AG09309 (cell line): ENCODE data around the gene LYPD6.

ENCODE experiments used
- DNase-seq: peaks from one replicate; pipeline ENCODE4 v3.0.0-alpha.2; 2010; ENCODE audit warnings: low read depth
- H3K4me3 ChIP-seq: 2 replicates; pipeline ENCODE4 v1.5.1; 2011; ENCODE audit warnings: mild to moderate bottlenecking, low read depth, low read length, moderate library complexity; ENCODE audit not compliant: control insufficient read depth
- TF ChIP-seq, protein P1 (sequence below): IDR thresholded peaks from 2 replicates; pipeline ENCODE4 v1.5.1; 2011; ENCODE audit warnings: mild to moderate bottlenecking, low read depth, low read length, inconsistent platforms; ENCODE audit not compliant: insufficient read depth, control insufficient read depth; ENCODE audit errors: missing control alignments

The LYPD6 gene

GRCh38 chr2:149422337-149422990, 92.1 kb downstream of the LYPD6 start:
- peak; percentile 32 for DNase-seq
- TF ChIP-seq, protein P1, sequence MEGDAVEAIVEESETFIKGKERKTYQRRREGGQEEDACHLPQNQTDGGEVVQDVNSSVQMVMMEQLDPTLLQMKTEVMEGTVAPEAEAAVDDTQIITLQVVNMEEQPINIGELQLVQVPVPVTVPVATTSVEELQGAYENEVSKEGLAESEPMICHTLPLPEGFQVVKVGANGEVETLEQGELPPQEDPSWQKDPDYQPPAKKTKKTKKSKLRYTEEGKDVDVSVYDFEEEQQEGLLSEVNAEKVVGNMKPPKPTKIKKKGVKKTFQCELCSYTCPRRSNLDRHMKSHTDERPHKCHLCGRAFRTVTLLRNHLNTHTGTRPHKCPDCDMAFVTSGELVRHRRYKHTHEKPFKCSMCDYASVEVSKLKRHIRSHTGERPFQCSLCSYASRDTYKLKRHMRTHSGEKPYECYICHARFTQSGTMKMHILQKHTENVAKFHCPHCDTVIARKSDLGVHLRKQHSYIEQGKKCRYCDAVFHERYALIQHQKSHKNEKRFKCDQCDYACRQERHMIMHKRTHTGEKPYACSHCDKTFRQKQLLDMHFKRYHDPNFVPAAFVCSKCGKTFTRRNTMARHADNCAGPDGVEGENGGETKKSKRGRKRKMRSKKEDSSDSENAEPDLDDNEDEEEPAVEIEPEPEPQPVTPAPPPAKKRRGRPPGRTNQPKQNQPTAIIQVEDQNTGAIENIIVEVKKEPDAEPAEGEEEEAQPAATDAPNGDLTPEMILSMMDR: no peak
- no peak overlapping the region for H3K4me3 ChIP-seq

DNA sequence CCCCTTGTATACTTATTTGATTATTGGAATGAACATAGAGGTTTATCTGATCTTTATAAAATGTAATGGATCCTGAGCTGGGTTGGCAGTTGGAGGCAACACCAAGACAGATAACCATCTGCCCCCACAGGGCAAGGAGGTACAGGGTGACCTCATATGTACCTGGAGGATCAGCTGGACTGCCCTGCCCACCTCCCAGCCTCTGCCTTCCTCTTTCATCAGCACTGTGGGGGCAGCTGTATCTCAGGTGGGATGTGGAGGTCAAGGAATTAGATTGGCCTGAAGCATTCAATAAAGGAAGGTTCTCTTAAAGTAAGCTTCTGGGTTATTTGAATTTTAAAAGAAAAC, 92.6 kb downstream of the LYPD6 start:
- no peak for DNase-seq
- TF ChIP-seq, protein P1: no peak
- no peak overlapping the region for H3K4me3 ChIP-seq

GRCh38 chr2:149423630-149424029, 93.2 kb downstream of the LYPD6 start:
- no peak for DNase-seq
- TF ChIP-seq, protein P1: no peak
- H3K4me3 ChIP-seq: no peak overlapping the region

DNA sequence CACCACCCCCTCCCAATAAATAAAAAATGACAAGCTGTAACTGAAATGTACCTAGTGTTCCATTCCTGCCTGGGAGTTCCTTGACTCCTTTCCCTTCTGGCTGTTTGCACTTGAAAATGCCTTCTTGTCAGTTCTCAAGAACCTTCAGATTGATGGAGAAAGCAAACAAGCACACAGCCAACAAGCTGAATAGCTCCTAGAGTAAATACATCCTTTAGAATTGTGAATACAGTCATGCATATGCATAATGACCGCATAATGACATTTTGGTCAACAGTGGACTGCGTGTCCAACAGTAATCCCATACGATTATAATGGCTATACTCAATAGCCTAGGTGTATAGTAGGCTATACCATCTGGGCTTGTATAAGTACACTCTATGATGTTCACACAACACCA, 97.0 kb downstream of the LYPD6 start:
- TF ChIP-seq, protein P1: no peak
- DNase-seq: no peak
- H3K4me3 ChIP-seq: no peak overlapping the region

GRCh38 chr2:149428783-149429182, 98.4 kb downstream of the LYPD6 start:
- TF ChIP-seq, protein P1: no peak
- H3K4me3 ChIP-seq: no peak overlapping the region
- DNase-seq: no peak

DNA sequence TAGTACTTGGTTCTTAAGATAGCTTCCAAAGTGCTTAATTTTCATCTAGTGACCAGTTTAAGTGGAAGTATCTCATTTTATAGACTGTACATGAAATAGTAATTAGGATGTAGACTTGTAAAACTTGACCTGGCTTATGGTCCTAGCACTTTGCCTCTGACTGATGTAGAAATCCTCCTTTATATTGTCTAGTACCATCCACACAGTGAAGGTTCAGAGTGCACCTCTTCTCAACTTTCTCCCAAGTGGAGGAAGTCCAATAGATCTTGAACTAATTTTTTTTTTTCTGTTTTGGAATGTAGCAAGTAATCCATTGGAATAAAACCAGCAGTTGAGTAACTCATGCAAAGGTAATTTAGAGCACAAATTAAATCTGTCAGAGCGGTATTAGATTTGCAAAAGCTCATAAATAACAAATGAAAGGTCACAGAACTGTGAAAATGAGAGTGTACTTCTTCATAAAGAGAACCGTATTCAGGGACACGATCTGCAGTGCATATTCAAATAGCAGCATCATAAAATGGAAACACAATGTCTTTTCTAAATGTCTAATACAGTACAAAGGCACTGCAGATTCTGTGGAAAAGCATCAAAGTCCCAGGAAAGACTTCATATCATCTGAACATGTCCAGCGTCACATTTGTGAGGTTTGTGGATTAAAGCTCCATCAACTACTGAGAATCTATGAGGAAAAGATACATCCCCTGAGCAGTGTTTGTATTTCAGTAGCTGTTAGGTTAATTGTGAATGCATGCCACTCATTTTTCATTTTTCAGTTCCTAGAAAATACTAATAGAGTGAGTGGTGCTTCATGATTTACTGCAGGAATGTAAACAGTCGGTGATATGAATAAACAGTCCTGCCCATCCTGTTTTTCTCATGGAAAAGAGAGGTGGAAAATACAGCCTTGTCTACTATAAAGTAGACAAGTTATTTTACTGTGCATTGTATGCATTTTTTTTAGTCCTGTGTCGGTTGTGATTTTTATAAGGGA, 100.7 kb downstream of the LYPD6 start:
- H3K4me3 ChIP-seq: no peak overlapping the region
- TF ChIP-seq, protein P1: no peak
- DNase-seq: no peak
